GM10266 (cell line): ENCODE results near the gene COPS9.

Experiments used
- DNase-seq: peaks from one replicate; pipeline ENCODE4 v3.0.0; 2012; ENCODE audit errors: extremely low spot score
- CTCF ChIP-seq: IDR thresholded peaks from 2 replicates; pipeline ENCODE4 v1.5.1; 2012; ENCODE audit warnings: mild to moderate bottlenecking, low read depth; ENCODE audit not compliant: control insufficient read depth, insufficient read depth; ENCODE audit errors: missing control alignments

The COPS9 gene

DNA sequence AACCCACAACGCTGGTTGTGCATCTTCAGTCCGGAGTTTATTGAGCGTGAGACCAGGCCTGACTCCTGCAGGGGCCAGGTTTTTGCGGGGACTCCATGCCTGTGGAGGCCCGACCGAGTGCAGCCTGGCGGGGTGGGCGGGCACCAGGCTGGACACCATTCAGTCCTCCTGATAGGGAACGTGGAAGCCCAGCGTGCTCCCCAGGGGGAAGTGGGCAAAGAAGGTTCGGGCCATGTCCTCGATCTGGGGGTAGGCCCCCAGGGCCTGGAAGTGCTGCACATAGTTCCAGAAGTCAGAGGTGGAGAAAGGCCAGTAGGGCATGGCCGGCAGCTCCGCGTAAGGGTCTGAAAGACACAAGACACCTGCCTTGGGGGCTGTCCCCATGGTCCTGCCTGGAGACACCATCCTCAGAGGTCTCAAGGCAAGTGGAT lies 2.9 kb upstream of the COPS9 start:
- DNase-seq, result no peak
- TF ChIP-seq CTCF, result no peak

- no peak for DNase-seq
- TF ChIP-seq CTCF, result no peak
Observed at GRCh38 chr2:240138254-240138984, 2.3 kb upstream of the COPS9 start.

DNA sequence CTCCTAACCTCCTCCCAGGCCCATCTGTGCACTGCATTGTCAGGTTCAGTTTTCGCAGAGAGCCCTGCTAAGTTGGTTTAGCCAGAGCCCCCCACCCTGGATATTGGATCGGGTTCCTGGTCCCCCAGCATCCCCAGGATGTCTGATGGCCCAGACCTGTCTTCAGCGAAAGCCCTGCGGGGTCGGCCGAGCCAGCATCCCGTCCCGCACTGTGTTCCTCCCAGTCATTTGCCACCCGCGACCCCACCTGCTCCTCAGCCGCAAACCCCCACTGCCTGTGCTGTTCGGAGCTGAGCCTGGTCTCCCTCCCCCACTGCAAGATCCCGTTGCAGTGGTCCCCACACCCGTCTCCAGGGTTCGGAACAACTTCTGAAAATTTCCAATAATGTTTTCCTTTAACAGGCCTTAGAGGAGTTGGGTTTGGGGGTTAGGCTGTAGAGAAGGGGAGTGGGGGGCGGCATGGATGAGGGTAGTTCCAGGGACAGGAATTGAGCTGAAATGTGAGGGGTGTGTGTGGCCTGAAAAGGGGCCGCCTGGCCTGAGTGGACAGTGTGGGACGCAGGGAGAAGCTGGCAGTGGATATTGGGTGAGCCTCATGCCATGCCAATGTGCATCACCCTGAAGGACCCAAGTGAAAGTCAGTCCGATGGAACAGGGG lies 1.6 kb upstream of the COPS9 start:
- no peak for DNase-seq
- no peak for TF ChIP-seq CTCF

- TF ChIP-seq CTCF, result no peak
- peak; percentile 53 for DNase-seq
Observed at GRCh38 chr2:240136671-240137292, 677 bp upstream of the COPS9 start.

GRCh38 chr2:240135706-240136012 lies 446 bp downstream of the COPS9 start:
- no peak for DNase-seq
- TF ChIP-seq CTCF, result no peak

DNA sequence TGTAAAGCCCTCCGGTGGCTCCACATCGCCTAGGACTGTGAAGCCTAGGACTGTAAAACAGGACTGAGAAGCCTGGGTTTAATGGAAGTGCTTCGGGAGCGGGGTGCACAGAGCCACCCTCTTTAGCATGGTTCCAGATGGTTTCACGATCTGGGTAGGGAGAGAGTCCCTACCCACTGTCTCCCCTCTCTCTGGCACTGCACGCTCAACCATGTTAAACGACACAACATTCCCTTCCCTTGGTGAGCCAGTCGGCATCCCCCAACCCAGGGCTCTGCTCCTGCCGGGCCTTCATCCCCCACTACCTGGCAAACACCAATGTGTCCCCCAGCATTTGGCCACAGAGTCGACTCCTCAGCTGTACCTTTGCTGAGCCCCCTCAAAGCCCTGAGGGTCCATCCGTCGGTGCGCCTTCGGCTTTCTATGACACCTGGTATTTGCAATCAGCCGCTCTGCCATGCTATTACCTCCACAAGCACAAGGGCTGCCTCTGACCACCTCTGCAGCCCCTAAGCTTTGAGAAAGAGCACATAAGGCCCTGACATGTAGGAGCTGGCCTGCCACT lies 1.1 kb downstream of the COPS9 start:
- no peak for TF ChIP-seq CTCF
- no peak for DNase-seq

GRCh38 chr2:240134466-240134865 lies 1.6 kb downstream of the COPS9 start:
- TF ChIP-seq CTCF, result no peak
- no peak for DNase-seq
